Jurkat, Clone E6-1 (cell line): Measurements from ENCODE around the gene PRKCA.
"Not testable (repeated sequence)": the region's sequence is repeated elsewhere in the genome, so short reads cannot be mapped to it uniquely, and the experiment has no call there.

ENCODE experiments used
- DNase-seq: peaks from one replicate; pipeline ENCODE4 v3.0.0-alpha.2; 2011; ENCODE audit warnings: low read depth, low spot score
- H3K4me3 ChIP-seq: 2 replicates; pipeline ENCODE4 v1.5.1; 2011; ENCODE audit warnings: mild to moderate bottlenecking, low read length, control low read depth, moderate library complexity

The PRKCA gene

GRCh38 chr17:66593116-66593515 is 290.7 kb downstream of the PRKCA start:
- DNase-seq, result no peak
- no peak overlapping the region for H3K4me3 ChIP-seq

- peak; percentile 41 for DNase-seq
- no peak overlapping the region for H3K4me3 ChIP-seq
These were observed 293.5 kb downstream of the PRKCA start for GRCh38 chr17:66595893-66596292.

GRCh38 chr17:66602659-66603384 is 300.4 kb downstream of the PRKCA start:
- H3K4me3 ChIP-seq, result no peak overlapping the region
- DNase-seq, result no peak

- DNase-seq, result no peak
- H3K4me3 ChIP-seq, result no peak overlapping the region
These were observed 302.0 kb downstream of the PRKCA start for GRCh38 chr17:66604376-66604775.

GRCh38 chr17:66605541-66605940 is 303.1 kb downstream of the PRKCA start:
- no peak for DNase-seq
- H3K4me3 ChIP-seq, result no peak overlapping the region

GRCh38 chr17:66610361-66611133 is 308.1 kb downstream of the PRKCA start:
- H3K4me3 ChIP-seq, result no peak overlapping the region
- DNase-seq, result no peak

- DNase-seq, result no peak
- no peak overlapping the region for H3K4me3 ChIP-seq
These were observed 309.0 kb downstream of the PRKCA start for GRCh38 chr17:66611397-66611796.

- no peak overlapping the region for H3K4me3 ChIP-seq
- no peak for DNase-seq
These were observed 310.6 kb downstream of the PRKCA start for GRCh38 chr17:66612993-66613392.

GRCh38 chr17:66614469-66614868 is 312.1 kb downstream of the PRKCA start:
- H3K4me3 ChIP-seq, result no peak overlapping the region
- DNase-seq, result no peak

- peak; percentile 75 for DNase-seq
- peak overlapping the region; percentile 8 for H3K4me3 ChIP-seq
These were observed 316.8 kb downstream of the PRKCA start for GRCh38 chr17:66619206-66619605.

- no peak for DNase-seq
These were observed 318.1 kb downstream of the PRKCA start for GRCh38 chr17:66620528-66620927.

GRCh38 chr17:66624630-66625029 is 322.2 kb downstream of the PRKCA start:
- H3K4me3 ChIP-seq, DNase-seq: not testable (repeated sequence)

More at GRCh38 chr17:66620528-66620927, 318.1 kb downstream of the PRKCA start:
- no peak overlapping the region for H3K4me3 ChIP-seq

- peak; percentile 77 for DNase-seq
- H3K4me3 ChIP-seq, result no peak overlapping the region
These were observed 322.9 kb downstream of the PRKCA start for GRCh38 chr17:66625311-66625767.

- no peak overlapping the region for H3K4me3 ChIP-seq
- DNase-seq, result no peak
These were observed 325.6 kb downstream of the PRKCA start for GRCh38 chr17:66627985-66628384.

GRCh38 chr17:66629762-66630161 is 327.3 kb downstream of the PRKCA start:
- H3K4me3 ChIP-seq, result no peak overlapping the region
- DNase-seq, result no peak

GRCh38 chr17:66630379-66630778 is 328.0 kb downstream of the PRKCA start:
- H3K4me3 ChIP-seq, result no peak overlapping the region
- no peak for DNase-seq

- no peak overlapping the region for H3K4me3 ChIP-seq
- DNase-seq, result no peak
These were observed 328.5 kb downstream of the PRKCA start for GRCh38 chr17:66630828-66631472.

- DNase-seq, result no peak
- no peak overlapping the region for H3K4me3 ChIP-seq
These were observed 330.3 kb downstream of the PRKCA start for GRCh38 chr17:66632731-66633130.

- peak; percentile 88 for DNase-seq
- no peak overlapping the region for H3K4me3 ChIP-seq
These were observed 331.0 kb downstream of the PRKCA start for GRCh38 chr17:66633317-66633965.
